ENCODE measurements around the gene CCNF. TPM values are rescaled to one million over a fixed set of nuclear protein-coding genes. Genes with fewer than 3 reads are reported as not detected.

The CCNF gene
- total RNA-seq, 4 donors from 2014 or later, result 0.27 to 2.1 (median 0.82) TPM

GRCh38 chr16:2507665-2508064 is 78.4 kb downstream of the CCNF start:
- H3K27me3 ChIP-seq, result no peaks in the 10 kb centered on the region
- H3K27ac ChIP-seq, result peak overlapping the region in 3 of 4 donors; percentile 17 to 49 (median 37)
- H3K36me3 ChIP-seq, result peaks cover 0 to 7% of the 10 kb centered on the region in 2 donors
- 83 to 92% methylated on average over 3 to 7 of the region's 11 CpGs for WGBS, 2 donors (ENCODE audit: low coverage in 1 of 2)
- no peaks in the 10 kb centered on the region for H3K9me3 ChIP-seq
- H3K4me1 ChIP-seq, result peaks cover 0 to 24% (median 6%) of the 10 kb centered on the region in 3 donors
- H3K4me3 ChIP-seq, result no peak overlapping the region
- TF ChIP-seq, protein P1, sequence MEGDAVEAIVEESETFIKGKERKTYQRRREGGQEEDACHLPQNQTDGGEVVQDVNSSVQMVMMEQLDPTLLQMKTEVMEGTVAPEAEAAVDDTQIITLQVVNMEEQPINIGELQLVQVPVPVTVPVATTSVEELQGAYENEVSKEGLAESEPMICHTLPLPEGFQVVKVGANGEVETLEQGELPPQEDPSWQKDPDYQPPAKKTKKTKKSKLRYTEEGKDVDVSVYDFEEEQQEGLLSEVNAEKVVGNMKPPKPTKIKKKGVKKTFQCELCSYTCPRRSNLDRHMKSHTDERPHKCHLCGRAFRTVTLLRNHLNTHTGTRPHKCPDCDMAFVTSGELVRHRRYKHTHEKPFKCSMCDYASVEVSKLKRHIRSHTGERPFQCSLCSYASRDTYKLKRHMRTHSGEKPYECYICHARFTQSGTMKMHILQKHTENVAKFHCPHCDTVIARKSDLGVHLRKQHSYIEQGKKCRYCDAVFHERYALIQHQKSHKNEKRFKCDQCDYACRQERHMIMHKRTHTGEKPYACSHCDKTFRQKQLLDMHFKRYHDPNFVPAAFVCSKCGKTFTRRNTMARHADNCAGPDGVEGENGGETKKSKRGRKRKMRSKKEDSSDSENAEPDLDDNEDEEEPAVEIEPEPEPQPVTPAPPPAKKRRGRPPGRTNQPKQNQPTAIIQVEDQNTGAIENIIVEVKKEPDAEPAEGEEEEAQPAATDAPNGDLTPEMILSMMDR (IDR thresholded peaks at IDR 0.05), result no peak
- TF ChIP-seq EP300 (IDR thresholded peaks at IDR 0.05), result no peak
- no peak for TF ChIP-seq POLR2A (IDR thresholded peaks at IDR 0.05)
- no peak for TF ChIP-seq POLR2AphosphoS5 (IDR thresholded peaks at IDR 0.05)
- peak; percentile 44 for ATAC-seq

Small RNA genes lying within 50 kb of the gene (small RNA-seq; reads per million reads assigned to genes)
- 0 reads per million in 4 donors for gene MIR6768

Other genes starting within 250 kb of the CCNF start
- under 1 TPM in 2 of 4 donors, not detected in 2; 0.27 to 0.35 TPM for gene CASKIN1, start 232.8 kb upstream of the CCNF start, total RNA-seq
- gene MLST8, start 224.0 kb upstream of the CCNF start, total RNA-seq, result 10 to 100 TPM; 29.0 to 50.8 (median 34.1) TPM
- gene BRICD5, start 218.6 kb upstream of the CCNF start, total RNA-seq, result 10 to 100 TPM in 1 of 4 donors, 1 to 10 TPM in 2, under 1 TPM in 1; 0.72 to 10.3 (median 3.5) TPM
- gene PGP, start 214.6 kb upstream of the CCNF start, total RNA-seq, result 10 to 100 TPM in 2 of 4 donors, 1 to 10 TPM in 2; 7.6 to 17.3 (median 12.5) TPM
- gene E4F1, start 205.9 kb upstream of the CCNF start, total RNA-seq, result 10 to 100 TPM; 23.1 to 35.2 (median 28.8) TPM
- gene DNASE1L2, start 193.0 kb upstream of the CCNF start, total RNA-seq, result 1 to 10 TPM in 2 of 4 donors, under 1 TPM in 1, not detected in 1; 0.27 to 1.7 (median 1.1) TPM
- gene ECI1, start 177.9 kb upstream of the CCNF start, total RNA-seq, result 10 to 100 TPM; 41.9 to 85.1 (median 73.8) TPM
- gene RNPS1, start 161.3 kb upstream of the CCNF start, total RNA-seq, result 100 to 1,000 TPM; 117 to 171 (median 128) TPM
- gene ABCA3, start 88.7 kb upstream of the CCNF start, total RNA-seq, result 10 to 100 TPM in 3 of 4 donors, 1 to 10 TPM in 1; 7.5 to 27.5 (median 12.3) TPM
- gene TEDC2, start 30.7 kb downstream of the CCNF start, total RNA-seq, result 1 to 10 TPM in 2 of 4 donors, not detected in 2; 1.0 to 2.5 TPM
- not detected for gene NTN3, start 41.9 kb downstream of the CCNF start, total RNA-seq
- 10 to 100 TPM in 3 of 4 donors, 1 to 10 TPM in 1; 6.2 to 18.4 (median 14.2) TPM for gene TBC1D24, start 45.7 kb downstream of the CCNF start, total RNA-seq
- gene ATP6V0C, start 84.5 kb downstream of the CCNF start, total RNA-seq, result 10 to 100 TPM; 37.5 to 62.2 (median 50.9) TPM
- 10 to 100 TPM; 14.0 to 29.1 (median 23.4) TPM for gene AMDHD2, start 90.9 kb downstream of the CCNF start, total RNA-seq
- gene CEMP1, start 102.0 kb downstream of the CCNF start, total RNA-seq, result under 1 TPM in 1 of 4 donors, not detected in 3; 0.40 TPM
- 10 to 100 TPM; 30.8 to 43.1 (median 36.5) TPM for gene PDPK1, start 108.6 kb downstream of the CCNF start, total RNA-seq